GM12892 (cell line): ENCODE measurements around the gene TMOD3.
A peak's percentile ranks its signal among the peaks of the same experiment; 100 is the strongest.
"Not testable (repeated sequence)": the region's sequence is repeated elsewhere in the genome, so short reads cannot be mapped to it uniquely, and the experiment has no call there.

Source experiments
- DNase-seq: peaks from one replicate; pipeline ENCODE4 v3.0.0; 2011; ENCODE audit not compliant: insufficient read length
- FAIRE-seq: peaks from 2 replicates; lab custom pipeline; 2011; peaks lifted over from hg19 to GRCh38; lab: Jason Lieb, UNC
- POLR2A ChIP-seq: IDR thresholded peaks from 2 replicates; pipeline ENCODE4 v1.6.1; 2011; ENCODE audit warnings: low read depth, low read length, control low read depth
- POLR2AphosphoS5 ChIP-seq: IDR thresholded peaks from 2 replicates; pipeline ENCODE4 v1.6.1; 2011; ENCODE audit warnings: low read depth, low read length, control low read depth
- TAF1 ChIP-seq: IDR thresholded peaks from 2 replicates; pipeline ENCODE4 v1.6.1; 2011; ENCODE audit warnings: low read depth, mild to moderate bottlenecking, control low read depth, low read length, borderline replicate concordance

TMOD3 gene

GRCh38 chr15:51874751-51875644, 45.5 kb downstream of the TMOD3 start:
- DNase-seq (no peak), FAIRE-seq (no peak)
- TF ChIP-seq TAF1: no peak
- TF ChIP-seq POLR2A: no peak
- TF ChIP-seq POLR2AphosphoS5: no peak

GRCh38 chr15:51876169-51876568, 46.7 kb downstream of the TMOD3 start:
- DNase-seq (no peak), FAIRE-seq (no peak)

GRCh38 chr15:51878446-51879386, 49.3 kb downstream of the TMOD3 start:
- DNase-seq (no peak), FAIRE-seq (no peak)
- no peak for TF ChIP-seq TAF1
- TF ChIP-seq POLR2A: no peak
- no peak for TF ChIP-seq POLR2AphosphoS5

More at GRCh38 chr15:51876169-51876568, 46.7 kb downstream of the TMOD3 start:
- no peak for TF ChIP-seq TAF1
- TF ChIP-seq POLR2AphosphoS5: no peak
- no peak for TF ChIP-seq POLR2A

GRCh38 chr15:51879555-51879954, 50.1 kb downstream of the TMOD3 start:
- DNase-seq (no peak), FAIRE-seq (no peak)
- no peak for TF ChIP-seq TAF1
- TF ChIP-seq POLR2AphosphoS5: no peak
- TF ChIP-seq POLR2A: no peak

- DNase-seq (no peak), FAIRE-seq (no peak)
- no peak for TF ChIP-seq POLR2AphosphoS5
- TF ChIP-seq TAF1: no peak
- TF ChIP-seq POLR2A: no peak
These were observed 53.9 kb downstream of the TMOD3 start for GRCh38 chr15:51883271-51883837.

GRCh38 chr15:51884041-51884440, 54.6 kb downstream of the TMOD3 start:
- TF ChIP-seq TAF1 (no peak), POLR2AphosphoS5 (no peak)

GRCh38 chr15:51884517-51885236, 55.2 kb downstream of the TMOD3 start:
- FAIRE-seq (no peak), DNase-seq (no peak)
- no peak for TF ChIP-seq POLR2AphosphoS5

More at GRCh38 chr15:51884041-51884440, 54.6 kb downstream of the TMOD3 start:
- DNase-seq (no peak), FAIRE-seq (peak; percentile 50)

- DNase-seq, FAIRE-seq: not testable (repeated sequence)
These were observed 56.3 kb downstream of the TMOD3 start for GRCh38 chr15:51885758-51886157.

GRCh38 chr15:51887887-51888592, 58.6 kb downstream of the TMOD3 start:
- FAIRE-seq (peak; percentile 17), DNase-seq (no peak)
- TF ChIP-seq POLR2A: no peak
- no peak for TF ChIP-seq TAF1
- TF ChIP-seq POLR2AphosphoS5: no peak

- TF ChIP-seq POLR2AphosphoS5 (no peak), TAF1 (no peak), POLR2A (no peak)
- FAIRE-seq (peak; percentile 48), DNase-seq (no peak)
These were observed 59.2 kb downstream of the TMOD3 start for GRCh38 chr15:51888593-51889195.

GRCh38 chr15:51889486-51889885, 60.0 kb downstream of the TMOD3 start:
- no peak for FAIRE-seq
- TF ChIP-seq POLR2AphosphoS5 (no peak), TAF1 (no peak), POLR2A (no peak)

More at GRCh38 chr15:51889486-51889885, 60.0 kb downstream of the TMOD3 start:
- DNase-seq: no peak
